Aorta (tissue), 5 donors: ENCODE results near the gene CHRDL1. TPM values are rescaled to one million over a fixed set of nuclear protein-coding genes. Genes with fewer than 3 reads are reported as not detected.

ENCODE experiments used
- ATAC-seq: fragments of 200-7000 bp; cut with Tn5 transposase; one replicate; pipeline ENCODE4 v1.9.1; 2022; ENCODE audit warnings: moderate library complexity; ENCODE audit not compliant: low FRiP score
- DNase-seq, 2 donors: peaks; one replicate each; pipeline ENCODE4 v3.0.0-alpha.2; 2020
- H3K27ac ChIP-seq, 2 donors: one replicate each; pipeline ENCODE4 v1.5.1; 2013; ENCODE audit warnings: low read length in 2 of 2, mild to moderate bottlenecking in 2 of 2, moderate library complexity in 2 of 2, control low read depth in 1 of 2, inconsistent platforms in 1 of 2, low read depth in 1 of 2
- H3K27me3 ChIP-seq, 2 donors: one replicate each; pipeline ENCODE4 v1.6.1; 2013; ENCODE audit warnings: control low read depth in 1 of 2, low read length in 1 of 2, mild to moderate bottlenecking in 1 of 2, moderate library complexity in 1 of 2; ENCODE audit not compliant: insufficient read depth in 2 of 2, control insufficient read depth in 1 of 2
- H3K36me3 ChIP-seq, 2 donors: one replicate each; pipeline ENCODE4 v1.6.1; 2013; ENCODE audit warnings: control low read depth in 1 of 2, low read length in 1 of 2, mild to moderate bottlenecking in 1 of 2; ENCODE audit not compliant: insufficient read depth in 2 of 2, control insufficient read depth in 1 of 2
- H3K4me1 ChIP-seq, 2 donors: one replicate each; pipeline ENCODE4 v1.6.1; 2013; ENCODE audit warnings: low read length in 2 of 2, control low read depth in 1 of 2, mild to moderate bottlenecking in 1 of 2, moderate library complexity in 1 of 2; ENCODE audit not compliant: insufficient read depth in 2 of 2, control insufficient read depth in 1 of 2
- H3K4me3 ChIP-seq, 2 donors: one replicate each; pipeline ENCODE4 v1.5.1; 2013; ENCODE audit warnings: low read length in 2 of 2, control low read depth in 1 of 2, mild to moderate bottlenecking in 1 of 2
- H3K9me3 ChIP-seq: one replicate; pipeline ENCODE4 v1.6.1; 2013; ENCODE audit warnings: mild to moderate bottlenecking, low read length; ENCODE audit not compliant: control insufficient read depth
- WGBS, 2 donors: extraction: QIAGEN DNeasy Blood & Tissue Kit; methylation state at CpG; one replicate each; pipeline ENCODE4 v1.1.7; 2013; 5-methylcytosine and 5-hydroxymethylcytosine counted together
- intact Hi-C, 2 donors: fragments of 100-400 bp; cut with DNase I; formaldehyde crosslinking; loops; one replicate each; pipeline versions ENCODE4 v1.14.2 to v1.15.0; 2022
- polyA plus RNA-seq, 2 donors: library from polyadenylated mRNA; stranded (reverse); fragments of 200-250 nt; gene quantifications; one replicate each; pipeline ENCODE4 v1.2.3, GENCODE V29; 2013
- total RNA-seq, 2 donors: library from RNA; stranded (reverse); fragmentation: NEBNext Ultra II Directional; extraction: Animal tissue kit (Norgen Biotek cat#: 25700); gene quantifications; one replicate each; pipeline ENCODE4 v1.2.1, GENCODE V29; 2021
- donor health status: healthy with polysubstance abuse.
- donor health status: Bipolar disorder and iron deficiency.
- donor health status: DM: no; HTN: no; CAD: no.
- donor health status: DM: no; HTN: no; CAD: no.
- donor health status: DM: yes; HTN: yes; CAD: no.

Gene CHRDL1
- total and polyA plus RNA-seq, 4 donors, result 0.13 to 75.6 (median 38.6) TPM; not detected in 1

- Histone ChIP-seq H3K9me3 (no peaks in the 10 kb centered on the region), H3K27me3 (no peaks in the 10 kb centered on the region), H3K4me3 (no peak overlapping the region), H3K4me1 (no peaks in the 10 kb centered on the region), H3K27ac (no peak overlapping the region), H3K36me3 (no peaks in the 10 kb centered on the region)
- WGBS, 2 donors, result 43 to 52% methylated on average over 3 of the region's 3 CpGs
- ATAC-seq, result no peak
- no peak for DNase-seq
- intact Hi-C loops, result no loop called here
Observed at GRCh38 chrX:110803506-110803905, 7.9 kb upstream of the CHRDL1 start.

- no peaks in the 10 kb centered on the region for H3K36me3 ChIP-seq
- WGBS, 2 donors, result 34 to 36% methylated on average over 5 of the region's 5 CpGs
- no peaks in the 10 kb centered on the region for H3K9me3 ChIP-seq
- no peaks in the 10 kb centered on the region for H3K4me1 ChIP-seq
- H3K27ac ChIP-seq, result no peak overlapping the region
- no peak for DNase-seq
- H3K4me3 ChIP-seq, result no peak overlapping the region
- intact Hi-C loops, result no loop called here
- no peaks in the 10 kb centered on the region for H3K27me3 ChIP-seq
- no peak for ATAC-seq
Observed at GRCh38 chrX:110796407-110796697, 735 bp upstream of the CHRDL1 start.

GRCh38 chrX:110794601-110795000 is 1.0 kb downstream of the CHRDL1 start:
- intact Hi-C loops, result no loop called here
- DNase-seq (no peak), ATAC-seq (no peak)
- WGBS, 2 donors, result 62 to 87% methylated on average over 3 of the region's 3 CpGs
- peaks cover 0 to 2% of the 10 kb centered on the region in 2 donors for H3K27me3 ChIP-seq
- H3K36me3 ChIP-seq, result no peaks in the 10 kb centered on the region
- H3K27ac ChIP-seq, result no peak overlapping the region
- H3K4me1 ChIP-seq, result no peaks in the 10 kb centered on the region
- no peaks in the 10 kb centered on the region for H3K9me3 ChIP-seq
- no peak overlapping the region for H3K4me3 ChIP-seq

- 44 to 47% methylated on average over 5 of the region's 5 CpGs for WGBS, 2 donors
- H3K27me3 ChIP-seq, result peaks cover 0 to 2% of the 10 kb centered on the region in 2 donors
- ATAC-seq, result no peak
- DNase-seq, result no peak
- intact Hi-C loops, result no loop called here
- no peak overlapping the region for H3K27ac ChIP-seq
- H3K4me1 ChIP-seq, result no peaks in the 10 kb centered on the region
- H3K9me3 ChIP-seq, result no peaks in the 10 kb centered on the region
- H3K36me3 ChIP-seq, result no peaks in the 10 kb centered on the region
- H3K4me3 ChIP-seq, result no peak overlapping the region
Observed at GRCh38 chrX:110791071-110791470, 4.5 kb downstream of the CHRDL1 start.

GRCh38 chrX:110786486-110786885 is 9.1 kb downstream of the CHRDL1 start:
- Histone ChIP-seq H3K27me3 (peaks cover 0 to 2% of the 10 kb centered on the region in 2 donors), H3K4me3 (no peak overlapping the region), H3K27ac (no peak overlapping the region), H3K4me1 (no peaks in the 10 kb centered on the region), H3K36me3 (no peaks in the 10 kb centered on the region), H3K9me3 (no peaks in the 10 kb centered on the region)
- 85 to 90% methylated on average over 4 of the region's 4 CpGs for WGBS, 2 donors
- intact Hi-C loops, result no loop called here
- ATAC-seq (no peak), DNase-seq (no peak)

- intact Hi-C loops, result no loop called here
- H3K4me3 ChIP-seq, result no peak overlapping the region
- ATAC-seq (no peak), DNase-seq (no peak)
- WGBS, 2 donors, result 46 to 60% methylated on average over 1 of the region's 1 CpG
- peaks cover 0 to 3% of the 10 kb centered on the region in 2 donors for H3K4me1 ChIP-seq
- H3K27ac ChIP-seq, result no peak overlapping the region
- peaks cover 1% of the 10 kb centered on the region for H3K9me3 ChIP-seq
- H3K36me3 ChIP-seq, result no peaks in the 10 kb centered on the region
- no peaks in the 10 kb centered on the region for H3K27me3 ChIP-seq
Observed at GRCh38 chrX:110759785-110760184, 35.8 kb downstream of the CHRDL1 start.

GRCh38 chrX:110758781-110759422 is 36.7 kb downstream of the CHRDL1 start:
- intact Hi-C loops, result no loop called here
- no peak overlapping the region for H3K4me3 ChIP-seq
- ATAC-seq (no peak), DNase-seq (no peak)
- peaks cover 1% of the 10 kb centered on the region for H3K9me3 ChIP-seq
- H3K27ac ChIP-seq, result no peak overlapping the region
- WGBS, 2 donors, result 68 to 77% methylated on average over 7 of the region's 7 CpGs
- H3K4me1 ChIP-seq, result peaks cover 0 to 3% of the 10 kb centered on the region in 2 donors
- H3K36me3 ChIP-seq, result no peaks in the 10 kb centered on the region
- no peaks in the 10 kb centered on the region for H3K27me3 ChIP-seq

- Histone ChIP-seq H3K4me1 (peaks cover 0 to 3% of the 10 kb centered on the region in 2 donors), H3K4me3 (no peak overlapping the region), H3K27ac (no peak overlapping the region), H3K9me3 (peaks cover 1% of the 10 kb centered on the region), H3K27me3 (no peaks in the 10 kb centered on the region), H3K36me3 (no peaks in the 10 kb centered on the region)
- 70 to 82% methylated on average over 3 of the region's 3 CpGs for WGBS, 2 donors
- intact Hi-C loops, result no loop called here
- ATAC-seq (no peak), DNase-seq (no peak)
Observed at GRCh38 chrX:110755611-110756010, 40.0 kb downstream of the CHRDL1 start.

GRCh38 chrX:110755061-110755460 is 40.6 kb downstream of the CHRDL1 start:
- intact Hi-C loops, result no loop called here

More at GRCh38 chrX:110755061-110755460, 40.6 kb downstream of the CHRDL1 start:
- H3K36me3 ChIP-seq, result no peaks in the 10 kb centered on the region
- no peak overlapping the region for H3K27ac ChIP-seq
- WGBS, 2 donors, result 41 to 64% methylated on average over 3 of the region's 3 CpGs
- ATAC-seq (no peak), DNase-seq (no peak)
- peaks cover 0 to 3% of the 10 kb centered on the region in 2 donors for H3K4me1 ChIP-seq
- peaks cover 1% of the 10 kb centered on the region for H3K9me3 ChIP-seq
- H3K27me3 ChIP-seq, result no peaks in the 10 kb centered on the region
- H3K4me3 ChIP-seq, result no peak overlapping the region
